ENCODE results near the gene UTP14C. TPM values are rescaled to one million over a fixed set of nuclear protein-coding genes. Genes with fewer than 3 reads are reported as not detected.
"Not testable (repeated sequence)": the region's sequence is repeated elsewhere in the genome, so short reads cannot be mapped to it uniquely, and the experiment has no call there.

UTP14C gene
- total and polyA plus RNA-seq, 12 donors: 3.0 to 15.1 (median 12.0) TPM

DNA sequence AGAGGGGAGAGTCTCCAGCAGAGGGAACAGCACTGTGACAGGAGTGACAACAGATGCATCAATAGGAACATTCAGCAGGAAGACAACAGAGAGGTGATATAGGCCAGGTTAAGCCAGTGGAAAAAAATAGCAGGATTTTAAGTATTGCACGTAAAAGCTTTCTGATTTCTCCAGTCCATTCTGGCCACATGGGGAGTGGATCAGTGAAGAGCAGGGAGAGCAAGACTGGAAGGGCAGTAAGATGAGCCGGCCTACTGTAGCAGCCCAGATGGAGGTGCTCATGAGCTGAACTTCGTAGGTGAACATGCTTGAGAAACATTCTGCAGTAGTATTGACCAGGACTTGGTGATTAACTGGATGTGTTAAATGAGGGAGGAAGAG lies 1.7 kb downstream of the UTP14C start:
- H3K27me3 ChIP-seq: no peaks in the 10 kb centered on the region
- ATAC-seq (no peak), DNase-seq (no peak)
- TF ChIP-seq, protein P1, sequence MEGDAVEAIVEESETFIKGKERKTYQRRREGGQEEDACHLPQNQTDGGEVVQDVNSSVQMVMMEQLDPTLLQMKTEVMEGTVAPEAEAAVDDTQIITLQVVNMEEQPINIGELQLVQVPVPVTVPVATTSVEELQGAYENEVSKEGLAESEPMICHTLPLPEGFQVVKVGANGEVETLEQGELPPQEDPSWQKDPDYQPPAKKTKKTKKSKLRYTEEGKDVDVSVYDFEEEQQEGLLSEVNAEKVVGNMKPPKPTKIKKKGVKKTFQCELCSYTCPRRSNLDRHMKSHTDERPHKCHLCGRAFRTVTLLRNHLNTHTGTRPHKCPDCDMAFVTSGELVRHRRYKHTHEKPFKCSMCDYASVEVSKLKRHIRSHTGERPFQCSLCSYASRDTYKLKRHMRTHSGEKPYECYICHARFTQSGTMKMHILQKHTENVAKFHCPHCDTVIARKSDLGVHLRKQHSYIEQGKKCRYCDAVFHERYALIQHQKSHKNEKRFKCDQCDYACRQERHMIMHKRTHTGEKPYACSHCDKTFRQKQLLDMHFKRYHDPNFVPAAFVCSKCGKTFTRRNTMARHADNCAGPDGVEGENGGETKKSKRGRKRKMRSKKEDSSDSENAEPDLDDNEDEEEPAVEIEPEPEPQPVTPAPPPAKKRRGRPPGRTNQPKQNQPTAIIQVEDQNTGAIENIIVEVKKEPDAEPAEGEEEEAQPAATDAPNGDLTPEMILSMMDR (IDR thresholded peaks at IDR 0.05): peak in 1 of 9 donors; percentile 9
- intact Hi-C loops (cut with DNase I): no loop called here
- H3K4me3 ChIP-seq: no peak overlapping the region
- H3K27ac ChIP-seq: no peak overlapping the region
- no peaks in the 10 kb centered on the region for H3K9me3 ChIP-seq
- 89 to 96% methylated on average over 3 of the region's 3 CpGs for WGBS, 2 donors
- H3K4me1 ChIP-seq: peaks cover 0 to 7% (median 0%) of the 10 kb centered on the region in 9 donors
- peaks cover 0 to 88% (median 22%) of the 10 kb centered on the region in 9 donors for H3K36me3 ChIP-seq

DNA sequence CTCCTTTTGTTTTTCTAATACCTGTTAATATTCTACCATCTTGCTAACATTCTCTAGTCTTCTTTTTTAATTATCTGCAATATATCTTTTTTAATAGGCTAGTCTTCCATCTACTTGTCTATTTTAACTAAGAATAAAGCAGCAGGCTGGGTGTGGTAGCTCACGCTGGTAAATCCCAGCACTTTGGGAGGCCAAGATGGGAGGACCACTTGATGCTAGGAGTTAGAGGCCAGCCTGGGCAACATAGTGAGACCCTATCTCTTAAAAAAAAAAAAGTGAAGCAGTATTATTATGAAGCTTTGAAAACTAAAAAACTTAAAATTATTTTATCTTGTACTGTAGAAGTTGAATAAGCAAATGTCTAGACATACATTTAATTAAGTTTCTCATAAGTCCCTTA lies 3.3 kb downstream of the UTP14C start:
- Histone ChIP-seq H3K36me3 (peaks cover 0 to 73% (median 20%) of the 10 kb centered on the region in 9 donors), H3K27ac (no peak overlapping the region), H3K9me3 (no peaks in the 10 kb centered on the region), H3K4me3 (no peak overlapping the region), H3K27me3 (no peaks in the 10 kb centered on the region), H3K4me1 (peaks cover 0 to 7% (median 0%) of the 10 kb centered on the region in 9 donors)
- intact Hi-C loops (cut with DNase I): no loop called here
- TF ChIP-seq, protein P1 (IDR thresholded peaks at IDR 0.05): no peak
- WGBS, 2 donors: 99 to 100% methylated on average over 1 of the region's 1 CpG
- ATAC-seq (no peak), DNase-seq (no peak)

DNA sequence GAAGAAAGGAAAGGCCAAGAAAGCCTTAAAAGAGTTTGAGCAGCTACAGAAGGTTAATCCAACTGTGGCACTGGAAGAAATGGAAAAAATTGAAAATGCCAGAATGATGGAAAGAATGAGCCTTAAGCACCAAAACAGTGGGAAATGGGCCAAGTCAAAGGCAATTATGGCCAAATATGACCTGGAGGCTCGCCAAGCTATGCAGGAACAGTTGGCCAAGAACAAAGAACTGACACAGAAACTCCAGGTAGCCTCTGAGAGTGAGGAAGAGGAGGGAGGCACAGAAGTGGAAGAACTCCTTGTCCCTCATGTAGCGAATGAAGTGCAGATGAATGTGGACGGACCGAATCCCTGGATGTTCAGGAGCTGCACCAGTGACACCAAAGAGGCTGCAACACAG lies 5.1 kb downstream of the UTP14C start:
- Histone ChIP-seq H3K27me3 (no peaks in the 10 kb centered on the region), H3K9me3 (no peaks in the 10 kb centered on the region), H3K4me1 (peaks cover 0 to 7% (median 0%) of the 10 kb centered on the region in 9 donors), H3K36me3 (peaks cover 0 to 56% (median 11%) of the 10 kb centered on the region in 9 donors), H3K27ac (no peak overlapping the region), H3K4me3 (no peak overlapping the region)
- no peak for ATAC-seq
- 97 to 98% methylated on average over 4 of the region's 4 CpGs for WGBS, 2 donors
- TF ChIP-seq, protein P1 (IDR thresholded peaks at IDR 0.05): no peak
- DNase-seq: no peak
- intact Hi-C loops (cut with DNase I): no loop called here

DNA sequence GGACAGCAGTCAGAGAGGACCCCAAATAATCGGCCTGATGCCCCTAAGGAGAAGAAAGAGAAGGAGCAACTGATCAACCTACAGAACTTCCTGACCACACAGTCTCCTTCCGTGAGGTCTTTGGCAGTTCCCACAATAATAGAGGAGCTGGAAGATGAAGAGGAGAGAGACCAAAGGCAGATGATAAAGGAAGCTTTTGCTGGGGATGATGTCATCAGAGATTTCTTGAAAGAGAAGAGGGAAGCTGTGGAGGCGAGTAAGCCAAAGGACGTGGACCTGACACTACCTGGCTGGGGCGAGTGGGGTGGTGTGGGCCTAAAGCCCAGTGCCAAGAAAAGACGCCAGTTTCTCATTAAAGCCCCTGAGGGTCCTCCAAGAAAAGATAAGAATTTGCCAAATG lies 5.9 kb downstream of the UTP14C start:
- ATAC-seq; H3K4me3 ChIP-seq; H3K9me3 ChIP-seq; DNase-seq; H3K4me1 ChIP-seq; intact Hi-C loops (cut with DNase I); H3K27ac ChIP-seq; H3K27me3 ChIP-seq: not testable (repeated sequence)
- 98% methylated on average over 5 to 6 of the region's 6 CpGs for WGBS, 2 donors
- H3K36me3 ChIP-seq: peaks cover 0 to 47% (median 3%) of the 10 kb centered on the region in 9 donors

DNA sequence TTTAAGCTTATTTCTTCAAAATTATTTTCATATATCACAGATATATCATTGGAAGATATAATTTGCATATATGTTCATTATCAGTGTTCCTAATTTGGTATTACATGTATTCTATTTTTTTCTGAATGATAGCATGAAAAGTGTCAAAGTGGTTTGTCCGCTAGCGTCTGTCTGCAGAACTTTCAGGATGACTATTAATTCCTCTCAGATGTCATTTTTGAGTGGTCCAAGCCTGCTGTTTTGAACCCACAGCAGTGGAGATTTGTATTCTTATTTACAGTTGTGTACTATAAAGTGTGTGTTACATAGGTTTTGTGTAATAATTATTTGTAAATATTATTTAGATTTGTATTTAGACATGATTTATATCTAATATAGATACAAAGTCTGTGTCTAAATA lies 8.5 kb downstream of the UTP14C start:
- DNase-seq (no peak), ATAC-seq (no peak)
- intact Hi-C loops (cut with DNase I): no loop called here
- TF ChIP-seq, protein P1 (IDR thresholded peaks at IDR 0.05): no peak
- no peaks in the 10 kb centered on the region for H3K4me1 ChIP-seq
- no peak overlapping the region for H3K4me3 ChIP-seq
- H3K36me3 ChIP-seq: peaks cover 0 to 21% (median 2%) of the 10 kb centered on the region in 9 donors
- H3K27ac ChIP-seq: no peak overlapping the region
- H3K9me3 ChIP-seq: no peaks in the 10 kb centered on the region
- no peaks in the 10 kb centered on the region for H3K27me3 ChIP-seq
- 85 to 88% methylated on average over 2 of the region's 2 CpGs for WGBS, 2 donors

All from heart right ventricle (tissue), 16 donors.